Endothelial cell of umbilical vein (primary cell): ENCODE results near the gene PDE6D. TPM values are rescaled to one million over a fixed set of nuclear protein-coding genes. Genes with fewer than 3 reads are reported as not detected.

Experiments used
- BruUV-seq: library from RNA; stranded (reverse); fragments of 400-500 nt; replicated peaks from 2 replicates; lab custom pipeline; 2021; lab: Mats Ljungman, UMichigan
- CTCF ChIA-PET: fragments of 300-600, 350-600 bp; sonication (Branson Sonifier 250); formaldehyde crosslinking; loops from one replicate; lab custom pipeline; 2021; ENCODE audit warnings: antibody characterized with exemption, inconsistent platforms; lab: Charles Lee
- POLR2A ChIA-PET: fragments of 300-600, 350-600 bp; sonication (Branson Sonifier 250); formaldehyde crosslinking; loops from one replicate; lab custom pipeline; 2021; ENCODE audit warnings: antibody characterized with exemption, inconsistent platforms; lab: Charles Lee
- DNase-seq: peaks from one replicate; pipeline ENCODE4 v3.0.0-alpha.2; 2011; ENCODE audit warnings: low read depth, low spot score
- FAIRE-seq: peaks from 2 replicates; lab custom pipeline; 2011; peaks lifted over from hg19 to GRCh38; lab: Jason Lieb, UNC
- H2AFZ ChIP-seq: 2 replicates; pipeline ENCODE4 v1.6.0; 2012; ENCODE audit warnings: low read depth, low read length, control low read depth, inconsistent platforms
- H3K27ac ChIP-seq: 2 replicates; pipeline ENCODE4 v1.5.1; 2011; ENCODE audit warnings: low read depth, mild to moderate bottlenecking, control low read depth, low read length, moderate library complexity; ENCODE audit not compliant: insufficient read depth
- H3K27me3 ChIP-seq, 2 experiments: 2 replicates each; pipeline versions ENCODE4 v1.6.0 to v1.6.1; 2011; ENCODE audit warnings: low read length in 2 of 2, mixed read lengths in 1 of 2; ENCODE audit not compliant: control insufficient read depth in 2 of 2, insufficient read depth in 2 of 2
- H3K36me3 ChIP-seq, 2 experiments: 2 replicates in 1 of 2; 3 replicates in 1 of 2; pipeline ENCODE4 v1.5.1; 2011; ENCODE audit warnings: low read length in 2 of 2, mild to moderate bottlenecking in 1 of 2, moderate library complexity in 1 of 2; ENCODE audit not compliant: control insufficient read depth in 2 of 2, insufficient read depth in 2 of 2; ENCODE audit errors: extremely low read depth in 1 of 2
- H3K4me1 ChIP-seq: 3 replicates; pipeline ENCODE4 v1.5.1; 2011; ENCODE audit warnings: mild to moderate bottlenecking, low read length; ENCODE audit not compliant: control insufficient read depth, insufficient read depth; ENCODE audit errors: extremely low read depth
- H3K4me2 ChIP-seq: 2 replicates; pipeline ENCODE4 v1.6.1; 2011; ENCODE audit warnings: low read length, control low read depth, mixed read lengths; ENCODE audit not compliant: insufficient read depth
- H3K4me3 ChIP-seq, 3 experiments: fragments of 200-600 bp in 1 of 3; sonication (generic), shearing (Covaris generic) in 1 of 3; replicated peaks in 1 of 3; 2 replicates each; pipeline ENCODE4 v1.5.1; 2011 to 2016; ENCODE audit warnings: control low read depth in 3 of 3, low read length in 3 of 3, mild to moderate bottlenecking in 2 of 3, inconsistent platforms in 1 of 3, low read depth in 1 of 3, moderate library complexity in 1 of 3; ENCODE audit not compliant: insufficient read depth in 1 of 3
- H3K79me2 ChIP-seq: 2 replicates; pipeline ENCODE4 v1.6.0; 2012; ENCODE audit warnings: low read length, inconsistent platforms; ENCODE audit not compliant: control insufficient read depth, insufficient read depth
- H3K9ac ChIP-seq: replicated peaks from 2 replicates; pipeline ENCODE3; 2011; ENCODE audit warnings: low read length, control low read depth; ENCODE audit not compliant: insufficient read depth; ENCODE audit errors: extremely low read depth
- H3K9me1 ChIP-seq: replicated peaks from 3 replicates; pipeline ENCODE4 v1.6.0; 2011; ENCODE audit warnings: mild to moderate bottlenecking, low read length; ENCODE audit not compliant: control insufficient read depth, insufficient read depth; ENCODE audit errors: extremely low read depth
- H3K9me3 ChIP-seq: replicated peaks from 2 replicates; pipeline ENCODE4 v1.5.1; 2012; ENCODE audit warnings: low read length, inconsistent platforms; ENCODE audit not compliant: control insufficient read depth, insufficient read depth
- H4K20me1 ChIP-seq: replicated peaks from 2 replicates; pipeline ENCODE3; 2011; ENCODE audit warnings: mild to moderate bottlenecking, low read length; ENCODE audit not compliant: control insufficient read depth, insufficient read depth; ENCODE audit errors: extremely low read depth
- EZH2 ChIP-seq: IDR thresholded peaks from 2 replicates; pipeline ENCODE4 v1.6.1; 2012; ENCODE audit warnings: borderline replicate concordance, low read depth, mild to moderate bottlenecking, moderate library complexity, low read length, inconsistent platforms; ENCODE audit not compliant: severe bottlenecking
- FOS ChIP-seq: IDR thresholded peaks from 2 replicates; pipeline ENCODE4 v1.6.1; 2011; ENCODE audit warnings: mild to moderate bottlenecking, low read length, moderate library complexity, borderline replicate concordance; ENCODE audit not compliant: insufficient read depth
- GATA2 ChIP-seq: IDR thresholded peaks from 2 replicates; pipeline ENCODE4 v1.7.0; 2011; ENCODE audit warnings: low read depth, mild to moderate bottlenecking, moderate library complexity, mixed read lengths, low read length; ENCODE audit not compliant: insufficient read length, insufficient read depth
- JUN ChIP-seq: IDR thresholded peaks from 2 replicates; pipeline ENCODE4 v1.6.1; 2011; ENCODE audit warnings: borderline replicate concordance, low read depth; ENCODE audit not compliant: insufficient read length, insufficient read depth
- MAX ChIP-seq: IDR thresholded peaks from 2 replicates; pipeline ENCODE4 v1.6.1; 2011; ENCODE audit not compliant: insufficient read depth, insufficient read length
- MYC ChIP-seq: IDR thresholded peaks from one replicate; pipeline ENCODE4 v1.6.1; 2011; ENCODE audit warnings: mild to moderate bottlenecking, low read depth, low read length
- POLR2A ChIP-seq: IDR thresholded peaks from 2 replicates; pipeline ENCODE4 v1.6.1; 2012; ENCODE audit warnings: low read depth, mild to moderate bottlenecking, control low read depth, low read length
- POLR2AphosphoS5 ChIP-seq: IDR thresholded peaks from 2 replicates; pipeline ENCODE4 v1.6.1; 2012; ENCODE audit warnings: low read depth, mild to moderate bottlenecking, control low read depth, low read length, moderate library complexity; ENCODE audit not compliant: insufficient read depth
- dilution Hi-C: fragments of 300-500 bp; cut with MboI; formaldehyde crosslinking; loops from one replicate; pipeline ENCODE4 v1.15.0; 2019; ENCODE audit warnings: low sequenced_read_pairs; ENCODE audit not compliant: extremely low pct_ligation_motif_present
- intact Hi-C: fragments of 100-400 bp; cut with micrococcal nuclease; formaldehyde crosslinking; loops from one replicate; pipeline ENCODE4 v1.10.0; 2022
- polyA plus RNA-seq, 4 experiments: library from polyadenylated mRNA; depleted of rRNA in 3 of 4; stranded (reverse) in 3 of 4; unstranded in 1 of 4; fragments of >200 nt; gene quantifications; 2 replicates each; pipeline versions ENCODE4 v1.2.1 to v1.2.3, GENCODE V29; 2011 to 2012; ENCODE audit warnings: missing spikeins in 1 of 4
- total RNA-seq: library from RNA; stranded (reverse); gene quantifications from 2 replicates; pipeline ENCODE4 v1.2.3, GENCODE V29; 2021
- TF ChIP-seq, protein P1 (sequence below), 2 donors: IDR thresholded peaks; 1 replicate in 1 of 2; 2 replicates in 1 of 2; pipeline ENCODE4 v1.5.1; 2011; ENCODE audit warnings: low read length in 2 of 2, mild to moderate bottlenecking in 2 of 2, moderate library complexity in 2 of 2, control low read depth in 1 of 2, inconsistent platforms in 1 of 2, low read depth in 1 of 2; ENCODE audit not compliant: insufficient read depth in 1 of 2; ENCODE audit errors: extremely low read depth in 1 of 2

The PDE6D gene
- total and polyA plus RNA-seq, 2 donors (not counting 3 experiments of a cell fraction or from before 2014, with no cell fraction given): 23.8 to 36.8 TPM

- BruUV-seq: no TSS peak
- Histone ChIP-seq H3K9me1 (no peaks in the 10 kb centered on the region), H3K79me2 (no peaks in the 10 kb centered on the region), H4K20me1 (no peaks in the 10 kb centered on the region), H3K9ac (no peak overlapping the region), H3K4me1 (no peaks in the 10 kb centered on the region), H3K27me3 (no peaks in the 10 kb centered on the region), H3K36me3 (no peaks in the 10 kb centered on the region), H2AFZ (no peak overlapping the region), H3K27ac (no peak overlapping the region), H3K9me3 (no peaks in the 10 kb centered on the region), H3K4me2 (no peak overlapping the region), H3K4me3 (no peak overlapping the region)
- intact Hi-C loops: no loop called here
- POLR2A ChIA-PET: no interaction called here
- dilution Hi-C loops: no loop called here
- TF ChIP-seq MYC (no peak), EZH2 (no peak), FOS (no peak), POLR2A (no peak), POLR2AphosphoS5 (no peak), JUN (no peak), MAX (no peak), GATA2 (no peak)
- TF ChIP-seq, protein P1, sequence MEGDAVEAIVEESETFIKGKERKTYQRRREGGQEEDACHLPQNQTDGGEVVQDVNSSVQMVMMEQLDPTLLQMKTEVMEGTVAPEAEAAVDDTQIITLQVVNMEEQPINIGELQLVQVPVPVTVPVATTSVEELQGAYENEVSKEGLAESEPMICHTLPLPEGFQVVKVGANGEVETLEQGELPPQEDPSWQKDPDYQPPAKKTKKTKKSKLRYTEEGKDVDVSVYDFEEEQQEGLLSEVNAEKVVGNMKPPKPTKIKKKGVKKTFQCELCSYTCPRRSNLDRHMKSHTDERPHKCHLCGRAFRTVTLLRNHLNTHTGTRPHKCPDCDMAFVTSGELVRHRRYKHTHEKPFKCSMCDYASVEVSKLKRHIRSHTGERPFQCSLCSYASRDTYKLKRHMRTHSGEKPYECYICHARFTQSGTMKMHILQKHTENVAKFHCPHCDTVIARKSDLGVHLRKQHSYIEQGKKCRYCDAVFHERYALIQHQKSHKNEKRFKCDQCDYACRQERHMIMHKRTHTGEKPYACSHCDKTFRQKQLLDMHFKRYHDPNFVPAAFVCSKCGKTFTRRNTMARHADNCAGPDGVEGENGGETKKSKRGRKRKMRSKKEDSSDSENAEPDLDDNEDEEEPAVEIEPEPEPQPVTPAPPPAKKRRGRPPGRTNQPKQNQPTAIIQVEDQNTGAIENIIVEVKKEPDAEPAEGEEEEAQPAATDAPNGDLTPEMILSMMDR (IDR thresholded peaks at IDR 0.05; ENCODE audit: extremely low read depth in 1 of 2, insufficient read depth in 1 of 2, low read depth in 1 of 2, low read length in 2 of 2): no peak
- CTCF ChIA-PET: interaction anchor here (0.8 kb wide), 1 partner anchor 12 kb away, joined by 3 read pairs; no protein-coding TSS in a partner anchor
- FAIRE-seq (no peak), DNase-seq (no peak)
Measured at GRCh38 chr2:231752061-231752460, 29.0 kb downstream of the PDE6D start.
